Measurements from ENCODE around the gene VPS33A. TPM values are rescaled to one million over a fixed set of nuclear protein-coding genes. Genes with fewer than 3 reads are reported as not detected.

The VPS33A gene
- total and polyA plus RNA-seq, 2 of the 8 experiments (the other 6 are each of a cell fraction or from before 2014, with no cell fraction given) = 16.4 to 41.8 TPM

DNA sequence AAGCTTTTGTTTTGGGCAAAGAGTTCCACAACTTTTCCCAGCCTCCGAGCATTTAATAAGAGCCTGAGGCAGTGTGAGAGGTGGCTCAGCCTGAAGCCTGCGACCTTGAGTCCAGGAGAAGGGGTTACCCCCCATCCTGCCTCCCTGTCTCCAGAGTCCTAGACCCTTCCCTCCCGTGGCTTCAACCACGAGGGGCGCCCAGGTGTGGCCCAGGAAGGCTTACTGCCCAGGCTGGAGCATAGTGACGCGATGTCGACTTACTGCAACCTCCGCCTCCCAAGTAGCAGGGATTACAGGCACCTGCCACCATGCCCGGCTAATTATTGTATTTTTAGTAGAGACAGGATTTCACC, 82.7 kb downstream of the VPS33A start (continued):
- TF ChIP-seq RBBP5 (IDR thresholded peaks at IDR 0.05; ENCODE audit: borderline replicate concordance, low read depth, low read length) (no peak), TCF12 (IDR thresholded peaks at IDR 0.05; ENCODE audit: low read depth, low read length) (no peak), GABPA (IDR thresholded peaks at IDR 0.05; ENCODE audit: borderline replicate concordance, insufficient read depth, low read length) (no peak), YY1 (IDR thresholded peaks at IDR 0.05; ENCODE audit: low read depth, low read length) (no peak)
